SU-DHL-6 (cell line): Measurements from ENCODE around the gene NUDT14.

ENCODE experiments used
- EZH2phosphoT487 ChIP-seq: fragments of 200-600 bp; sonication (generic), shearing (Covaris generic); conservative IDR thresholded peaks from 2 replicates; pipeline ENCODE4 v1.6.1; 2018; ENCODE audit warnings: mild to moderate bottlenecking, antibody characterized with exemption, low read length, moderate library complexity, mixed read lengths
- TF ChIP-seq, protein P1 (sequence below): fragments of 200-600 bp; sonication (generic); IDR thresholded peaks from one replicate; pipeline ENCODE4 v1.5.1; 2017; ENCODE audit warnings: antibody characterized with exemption, mild to moderate bottlenecking, low read length, moderate library complexity; ENCODE audit not compliant: insufficient read depth, poor library complexity, severe bottlenecking

DNA sequence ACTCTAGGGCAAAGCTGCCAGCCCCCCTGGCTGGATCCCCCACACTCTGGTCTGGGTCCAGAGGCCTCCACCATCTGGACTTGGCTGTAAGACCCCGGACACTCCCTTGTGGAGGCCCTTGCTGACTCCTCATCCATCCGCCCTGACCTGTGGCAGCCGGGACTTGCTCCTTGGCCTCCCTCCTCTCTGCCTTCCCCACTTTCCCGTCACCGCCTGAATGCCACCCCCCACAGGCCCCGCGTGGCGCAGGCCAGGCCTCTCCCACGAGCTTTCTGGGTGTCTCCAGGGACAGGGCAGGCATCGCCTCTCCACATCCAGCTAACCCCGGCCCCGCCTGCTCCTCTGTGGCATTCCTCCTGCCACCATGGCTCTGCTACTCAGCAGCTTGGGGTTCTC lies 26.6 kb downstream of the NUDT14 start:
- TF ChIP-seq, protein P1, sequence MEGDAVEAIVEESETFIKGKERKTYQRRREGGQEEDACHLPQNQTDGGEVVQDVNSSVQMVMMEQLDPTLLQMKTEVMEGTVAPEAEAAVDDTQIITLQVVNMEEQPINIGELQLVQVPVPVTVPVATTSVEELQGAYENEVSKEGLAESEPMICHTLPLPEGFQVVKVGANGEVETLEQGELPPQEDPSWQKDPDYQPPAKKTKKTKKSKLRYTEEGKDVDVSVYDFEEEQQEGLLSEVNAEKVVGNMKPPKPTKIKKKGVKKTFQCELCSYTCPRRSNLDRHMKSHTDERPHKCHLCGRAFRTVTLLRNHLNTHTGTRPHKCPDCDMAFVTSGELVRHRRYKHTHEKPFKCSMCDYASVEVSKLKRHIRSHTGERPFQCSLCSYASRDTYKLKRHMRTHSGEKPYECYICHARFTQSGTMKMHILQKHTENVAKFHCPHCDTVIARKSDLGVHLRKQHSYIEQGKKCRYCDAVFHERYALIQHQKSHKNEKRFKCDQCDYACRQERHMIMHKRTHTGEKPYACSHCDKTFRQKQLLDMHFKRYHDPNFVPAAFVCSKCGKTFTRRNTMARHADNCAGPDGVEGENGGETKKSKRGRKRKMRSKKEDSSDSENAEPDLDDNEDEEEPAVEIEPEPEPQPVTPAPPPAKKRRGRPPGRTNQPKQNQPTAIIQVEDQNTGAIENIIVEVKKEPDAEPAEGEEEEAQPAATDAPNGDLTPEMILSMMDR, result no peak
- no peak for TF ChIP-seq EZH2phosphoT487
